Activated T-cell treated with anti-CD3 and anti-CD28 coated beads, Interleukin-2, amount 50 U/mL, for 48 hours (primary cell): Measurements from ENCODE around the gene TOM1L1.
"Not testable (repeated sequence)": the region's sequence is repeated elsewhere in the genome, so short reads cannot be mapped to it uniquely, and the experiment has no call there.

Source experiments
- DNase-seq, 2 experiments: peaks; one replicate each; pipeline ENCODE4 v3.0.0-alpha.2; 2020

TOM1L1 gene, protein sequence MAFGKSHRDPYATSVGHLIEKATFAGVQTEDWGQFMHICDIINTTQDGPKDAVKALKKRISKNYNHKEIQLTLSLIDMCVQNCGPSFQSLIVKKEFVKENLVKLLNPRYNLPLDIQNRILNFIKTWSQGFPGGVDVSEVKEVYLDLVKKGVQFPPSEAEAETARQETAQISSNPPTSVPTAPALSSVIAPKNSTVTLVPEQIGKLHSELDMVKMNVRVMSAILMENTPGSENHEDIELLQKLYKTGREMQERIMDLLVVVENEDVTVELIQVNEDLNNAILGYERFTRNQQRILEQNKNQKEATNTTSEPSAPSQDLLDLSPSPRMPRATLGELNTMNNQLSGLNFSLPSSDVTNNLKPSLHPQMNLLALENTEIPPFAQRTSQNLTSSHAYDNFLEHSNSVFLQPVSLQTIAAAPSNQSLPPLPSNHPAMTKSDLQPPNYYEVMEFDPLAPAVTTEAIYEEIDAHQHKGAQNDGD

GRCh38 chr17:54900457-54901229 lies at the start of gene TOM1L1:
TOM1L1 (plus strand) TSS chr17:54900852; CDS start chr17:54900866, 14 bp downstream.
- DNase-seq = peak; percentile 37 to 52

GRCh38 chr17:54859187-54859586 lies 41.5 kb upstream of the TOM1L1 start:
- DNase-seq = no peak

- no peak for DNase-seq
Measured at GRCh38 chr17:54860617-54861470, 39.8 kb upstream of the TOM1L1 start.

GRCh38 chr17:54861471-54861983 lies 39.1 kb upstream of the TOM1L1 start:
- DNase-seq = no peak

DNA sequence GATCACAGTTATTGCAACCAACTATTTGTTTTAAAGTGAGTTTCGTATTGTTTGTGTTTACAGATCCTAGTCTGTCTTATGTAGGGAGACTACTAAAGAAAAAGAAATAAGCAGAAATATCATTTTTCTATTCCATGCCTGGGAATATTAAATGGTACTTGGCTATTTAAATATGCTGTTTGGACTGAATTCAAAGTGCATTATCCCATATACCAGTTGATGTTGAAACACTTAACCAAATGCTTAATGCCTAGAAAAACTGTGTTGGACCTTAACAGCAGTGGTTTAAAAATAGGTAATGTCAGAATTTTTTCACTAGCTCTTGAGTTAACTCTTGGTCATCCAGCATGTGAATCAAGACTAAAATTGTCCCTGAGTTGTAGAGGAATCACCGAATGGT lies 37.5 kb upstream of the TOM1L1 start:
- no peak for DNase-seq

DNA sequence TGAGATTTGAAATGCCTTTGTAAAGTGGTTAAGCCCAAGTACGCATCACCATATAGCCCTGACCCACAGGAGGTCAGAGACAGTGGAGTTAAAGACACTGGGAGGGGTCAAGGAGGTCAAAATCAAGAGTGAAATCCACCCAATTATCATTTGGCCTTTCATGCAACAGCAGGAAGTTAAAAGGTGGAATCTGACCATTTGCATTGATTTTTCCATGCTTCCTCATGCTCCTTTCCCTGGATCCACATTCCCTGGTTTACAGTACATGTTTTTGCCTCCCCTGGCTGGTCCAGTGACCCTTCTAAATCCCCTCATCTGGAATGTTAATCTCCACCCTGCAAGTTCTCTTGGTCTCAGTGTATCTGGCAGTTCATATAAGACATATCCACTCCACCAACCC lies 36.6 kb upstream of the TOM1L1 start:
- DNase-seq = no peak

DNA sequence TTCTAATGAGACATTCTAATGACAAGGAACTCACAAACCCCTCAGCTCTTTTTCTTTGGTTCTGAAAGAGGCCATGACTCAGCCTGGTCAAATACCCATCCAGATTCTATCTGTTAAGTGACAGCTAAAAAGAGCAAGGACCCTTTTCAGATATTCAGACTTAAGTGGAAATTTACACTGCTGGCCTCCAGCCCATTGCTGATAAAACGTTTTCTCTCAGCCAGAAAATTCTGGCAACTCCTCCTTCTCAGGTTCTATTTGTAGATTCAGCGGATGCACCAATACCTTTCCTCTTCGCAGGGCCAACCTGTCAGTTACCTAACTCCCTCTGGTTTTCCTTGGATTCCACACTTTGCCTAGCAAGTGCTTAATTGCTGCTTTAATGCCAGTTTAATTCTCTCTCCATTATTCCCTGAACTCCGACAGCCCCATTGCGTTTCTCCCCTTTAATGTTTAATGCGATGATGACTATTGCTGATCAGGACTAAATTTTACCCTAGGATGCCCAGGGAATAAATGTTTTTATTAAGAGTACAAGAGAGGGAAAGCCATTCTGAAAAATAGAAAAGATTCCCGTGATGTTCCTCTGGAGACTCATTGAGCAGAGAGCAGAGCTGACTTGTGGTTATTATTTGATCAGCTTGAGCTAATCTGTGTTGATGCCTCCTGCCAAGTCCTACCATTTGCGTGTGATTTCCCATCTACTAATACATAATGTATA lies 35.9 kb upstream of the TOM1L1 start:
- DNase-seq = no peak

DNA sequence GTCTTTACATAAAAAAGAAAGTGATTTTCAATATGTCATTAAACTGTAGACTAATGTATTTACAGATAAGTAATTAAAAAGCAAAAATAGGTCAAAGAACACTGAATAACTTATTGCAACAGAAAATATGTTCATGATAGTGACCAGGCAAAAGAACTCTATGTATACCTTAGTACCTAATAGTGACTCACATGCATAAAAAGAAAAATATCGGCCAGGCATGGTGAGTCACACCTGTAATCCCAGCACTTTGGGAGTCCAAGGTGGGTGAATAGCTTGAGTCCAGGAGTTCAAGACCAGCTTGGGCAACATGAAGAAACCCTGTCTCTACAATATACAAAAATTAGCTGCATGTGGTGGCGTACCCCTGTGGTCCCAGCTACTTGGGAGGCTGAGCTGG lies 33.0 kb upstream of the TOM1L1 start:
- no peak for DNase-seq

DNA sequence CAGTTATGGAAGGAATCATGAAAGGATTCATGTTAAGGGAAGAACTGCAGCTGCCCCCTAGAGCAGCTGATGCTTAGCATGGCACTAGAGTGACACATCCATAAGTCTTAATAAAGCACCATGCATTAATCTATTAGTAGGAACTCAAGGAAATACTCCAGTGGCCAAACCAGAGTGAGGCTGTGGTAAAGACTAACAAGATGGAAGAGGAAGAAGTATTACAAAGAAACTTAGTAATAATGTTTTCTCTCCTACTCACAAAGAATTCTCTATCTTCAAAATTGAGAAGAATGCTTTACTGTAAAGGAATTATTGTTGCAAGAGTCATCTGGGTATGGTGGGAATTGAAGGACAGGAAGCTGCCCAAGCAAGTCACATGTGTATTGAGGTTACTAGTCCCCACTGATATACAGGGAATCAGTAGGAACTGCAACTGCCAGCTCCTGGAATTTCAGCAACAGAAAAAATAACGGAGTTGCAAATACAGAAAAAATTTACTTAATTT lies 29.9 kb upstream of the TOM1L1 start:
- DNase-seq = no peak

- not testable (repeated sequence) for DNase-seq
Measured at GRCh38 chr17:54875906-54876305, 24.7 kb upstream of the TOM1L1 start.

GRCh38 chr17:54876656-54877195 lies 23.9 kb upstream of the TOM1L1 start:
- no peak for DNase-seq

DNA sequence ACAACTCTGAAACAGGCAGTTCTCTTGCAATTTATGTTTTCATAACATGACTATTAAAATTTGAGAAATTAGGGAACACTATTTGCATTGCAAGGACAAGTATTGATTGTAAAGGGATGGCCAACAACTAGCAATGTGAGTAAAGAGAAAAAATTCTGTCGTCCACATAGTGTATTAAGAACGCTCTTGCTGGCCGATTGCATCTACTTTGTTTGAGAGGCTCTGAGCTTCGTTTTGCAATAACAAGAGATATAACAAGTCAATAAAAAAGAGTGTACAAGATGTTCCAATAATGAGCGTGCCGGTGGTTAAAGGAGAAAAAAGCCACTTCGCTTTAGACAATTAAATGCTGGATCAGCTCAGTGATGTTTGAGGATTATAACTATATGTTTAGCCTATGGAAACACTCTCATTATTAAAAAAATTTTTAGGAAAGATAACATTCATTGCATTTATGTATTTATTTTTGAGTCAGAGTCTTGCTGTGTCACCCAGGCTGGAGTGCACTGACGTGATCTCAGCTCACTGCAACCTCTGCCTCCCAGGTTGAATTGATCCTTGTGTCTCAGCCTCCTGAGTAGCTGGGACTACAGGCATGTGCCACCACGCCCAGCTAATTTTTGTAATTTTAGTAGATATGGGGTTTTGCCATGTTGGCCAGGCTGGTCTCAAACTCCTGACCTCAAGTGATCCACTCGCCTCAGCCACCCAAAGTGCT lies 19.2 kb upstream of the TOM1L1 start:
- no peak for DNase-seq

DNA sequence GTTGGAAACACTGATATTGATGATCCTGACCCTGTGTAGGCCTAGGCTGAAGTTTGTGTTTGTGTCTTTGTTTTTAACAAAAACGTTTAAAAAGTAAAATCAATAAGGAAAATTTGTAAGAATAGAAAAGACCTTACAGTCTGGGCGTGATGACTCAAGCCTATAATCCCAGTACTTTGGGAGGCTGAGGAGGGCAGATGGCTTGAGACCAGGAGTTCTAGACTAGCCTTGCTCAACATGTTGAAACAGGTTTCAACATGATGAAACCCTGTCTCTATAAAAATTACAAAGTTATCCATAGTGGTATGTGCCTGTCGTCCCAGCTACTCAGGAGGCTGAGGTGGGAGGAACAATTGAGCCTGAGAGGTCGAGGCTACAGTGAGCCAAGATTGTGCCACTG lies 18.3 kb upstream of the TOM1L1 start:
- DNase-seq = no peak

GRCh38 chr17:54882950-54883349 lies 17.7 kb upstream of the TOM1L1 start:
- DNase-seq = no peak

- no peak for DNase-seq
Measured at GRCh38 chr17:54883939-54884338, 16.7 kb upstream of the TOM1L1 start.

DNA sequence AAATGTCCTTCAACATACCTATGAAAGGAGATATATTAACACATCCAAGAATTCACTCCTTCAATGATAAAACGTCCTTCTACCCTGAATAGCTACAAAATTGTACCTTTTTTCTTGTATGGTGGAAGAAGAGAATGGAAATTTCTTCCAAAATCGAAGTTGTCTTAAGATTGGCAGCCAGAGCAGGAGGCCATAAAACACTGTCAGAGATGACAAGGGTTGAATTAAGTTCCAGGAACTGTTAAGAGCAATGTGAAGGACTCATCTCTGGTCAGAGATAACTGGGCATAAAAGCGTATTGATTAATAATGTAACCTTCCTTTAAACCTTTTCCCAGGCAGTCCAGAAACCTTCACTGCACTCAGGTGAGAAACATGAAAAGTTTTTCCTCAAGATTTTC lies 12.9 kb upstream of the TOM1L1 start:
- no peak for DNase-seq

GRCh38 chr17:54888254-54888653 lies 12.4 kb upstream of the TOM1L1 start:
- no peak for DNase-seq

DNA sequence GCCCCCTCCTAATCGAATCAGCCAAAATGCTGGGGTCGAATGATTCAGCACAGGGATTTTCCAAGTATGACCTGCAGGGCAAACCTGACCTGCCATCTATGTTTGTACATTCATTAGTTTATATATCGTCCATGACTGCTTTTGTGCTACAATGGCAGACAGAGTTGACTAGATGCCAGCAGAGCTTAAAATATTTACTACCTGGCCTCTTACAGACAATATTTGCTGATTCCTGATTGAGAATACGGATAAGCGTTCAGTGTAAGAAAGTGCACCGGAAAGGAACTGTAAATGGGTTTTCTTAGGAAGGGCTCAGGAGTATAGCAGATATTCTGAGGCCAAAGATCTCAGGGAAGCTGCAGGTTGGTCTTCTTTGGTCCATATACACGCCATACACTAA lies 11.7 kb upstream of the TOM1L1 start:
- DNase-seq = no peak

DNA sequence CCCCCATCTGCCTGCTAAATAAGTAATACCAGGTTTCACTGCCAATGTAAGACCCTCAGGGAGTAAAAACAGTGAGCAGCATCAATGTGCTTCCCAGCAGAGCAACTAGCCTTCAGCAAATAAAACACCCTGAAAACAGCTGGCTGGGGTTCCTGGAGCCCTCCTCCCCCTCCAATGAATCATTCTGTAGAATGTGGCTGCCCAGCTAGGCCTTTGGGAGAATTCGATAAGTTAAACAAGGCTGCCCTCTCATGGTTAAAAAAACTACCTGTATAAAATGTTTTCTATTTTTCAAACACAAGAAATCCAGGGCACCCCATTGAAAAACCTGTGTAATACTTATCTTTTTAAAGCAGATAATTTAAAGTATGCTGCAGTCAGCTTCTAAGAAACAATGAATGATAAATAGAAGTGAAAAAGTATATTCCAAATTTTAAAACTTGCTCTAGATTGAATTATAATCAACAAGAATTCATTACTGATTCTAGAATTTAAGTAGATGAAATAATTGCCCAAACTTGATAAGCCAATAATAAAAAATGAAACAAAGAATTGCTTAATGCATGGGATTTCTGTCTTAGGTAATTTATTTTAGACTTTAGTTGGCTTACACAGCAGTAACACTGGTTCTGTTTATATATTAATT lies 9.4 kb upstream of the TOM1L1 start:
- no peak for DNase-seq

DNA sequence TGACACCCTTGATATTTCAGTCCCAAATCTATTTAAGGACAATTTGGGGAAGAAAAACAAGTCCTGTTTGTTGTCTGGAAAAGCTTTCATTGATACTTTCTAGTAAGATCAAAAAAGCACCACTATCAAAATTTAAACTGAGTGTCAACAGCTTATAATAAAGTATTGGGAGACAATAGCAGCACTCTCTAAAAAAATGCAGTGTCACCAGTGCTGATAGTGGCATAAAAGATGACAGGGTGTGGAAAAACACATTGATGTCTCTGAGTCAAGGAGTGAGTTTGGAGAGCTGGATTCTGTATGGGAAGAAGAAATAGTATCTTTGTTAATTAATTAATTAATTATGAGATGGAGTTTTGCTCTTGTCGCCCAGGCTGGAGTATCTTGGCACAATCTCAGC lies 8.3 kb upstream of the TOM1L1 start:
- DNase-seq = no peak
